ENCODE data around the gene TMEM203. TPM values are rescaled to one million over a fixed set of nuclear protein-coding genes. Genes with fewer than 3 reads are reported as not detected.

TMEM203 gene
- total RNA-seq, 1 experiment from 2014 or later, result 50.6 TPM

GRCh38 chr9:137157618-137158415, 47.6 kb downstream of the TMEM203 start:
- Mint-ChIP-seq H3K4me3 (no peak overlapping the region), H3K27me3 (ENCODE audit: low read depth) (peaks cover 74% of the 10 kb centered on the region), H3K27ac (no peak overlapping the region), H3K4me1 (no peaks in the 10 kb centered on the region), H3K9me3 (no peaks in the 10 kb centered on the region), H3K36me3 (no peaks in the 10 kb centered on the region)
- ChIA-PET POLR2A (interaction anchor here (1.0 kb wide), 1 partner anchor 28 kb away, joined by 7 read pairs; no protein-coding TSS in a partner anchor), CTCF (interaction anchor here (0.8 to 1.8 kb wide), 10 partner anchors 18 to 180 kb away, joined by 3 to 15 read pairs (median 6); partner anchors contain the start of gene NPDC1)
- DNase-seq (ENCODE audit: low spot score), result no peak
- no peak for ATAC-seq
- TF ChIP-seq CTCF (IDR thresholded peaks at IDR 0.05) (no peak), TCF7 (CRISPR knock-in tag; IDR thresholded peaks at IDR 0.05; ENCODE audit: low read depth) (no peak), NFE2L1 (CRISPR knock-in tag; IDR thresholded peaks at IDR 0.05) (no peak), ZNF219 (CRISPR knock-in tag; IDR thresholded peaks at IDR 0.05; ENCODE audit: borderline replicate concordance) (no peak), ZNF671 (CRISPR knock-in tag; IDR thresholded peaks at IDR 0.05) (no peak), SOX15 (CRISPR knock-in tag; IDR thresholded peaks at IDR 0.05) (no peak), STAT6 (CRISPR knock-in tag; conservative IDR thresholded peaks at IDR 0.05; ENCODE audit: low read depth) (no peak), NR2C2 (CRISPR knock-in tag; IDR thresholded peaks at IDR 0.05) (no peak), NR3C1 (CRISPR knock-in tag; conservative IDR thresholded peaks at IDR 0.05; ENCODE audit: low read depth) (no peak)
- TF ChIP-seq, protein P1, sequence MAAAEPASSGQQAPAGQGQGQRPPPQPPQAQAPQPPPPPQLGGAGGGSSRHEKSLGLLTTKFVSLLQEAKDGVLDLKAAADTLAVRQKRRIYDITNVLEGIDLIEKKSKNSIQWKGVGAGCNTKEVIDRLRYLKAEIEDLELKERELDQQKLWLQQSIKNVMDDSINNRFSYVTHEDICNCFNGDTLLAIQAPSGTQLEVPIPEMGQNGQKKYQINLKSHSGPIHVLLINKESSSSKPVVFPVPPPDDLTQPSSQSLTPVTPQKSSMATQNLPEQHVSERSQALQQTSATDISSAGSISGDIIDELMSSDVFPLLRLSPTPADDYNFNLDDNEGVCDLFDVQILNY (CRISPR knock-in tag; IDR thresholded peaks at IDR 0.05), result no peak
- TF ChIP-seq, protein P2, sequence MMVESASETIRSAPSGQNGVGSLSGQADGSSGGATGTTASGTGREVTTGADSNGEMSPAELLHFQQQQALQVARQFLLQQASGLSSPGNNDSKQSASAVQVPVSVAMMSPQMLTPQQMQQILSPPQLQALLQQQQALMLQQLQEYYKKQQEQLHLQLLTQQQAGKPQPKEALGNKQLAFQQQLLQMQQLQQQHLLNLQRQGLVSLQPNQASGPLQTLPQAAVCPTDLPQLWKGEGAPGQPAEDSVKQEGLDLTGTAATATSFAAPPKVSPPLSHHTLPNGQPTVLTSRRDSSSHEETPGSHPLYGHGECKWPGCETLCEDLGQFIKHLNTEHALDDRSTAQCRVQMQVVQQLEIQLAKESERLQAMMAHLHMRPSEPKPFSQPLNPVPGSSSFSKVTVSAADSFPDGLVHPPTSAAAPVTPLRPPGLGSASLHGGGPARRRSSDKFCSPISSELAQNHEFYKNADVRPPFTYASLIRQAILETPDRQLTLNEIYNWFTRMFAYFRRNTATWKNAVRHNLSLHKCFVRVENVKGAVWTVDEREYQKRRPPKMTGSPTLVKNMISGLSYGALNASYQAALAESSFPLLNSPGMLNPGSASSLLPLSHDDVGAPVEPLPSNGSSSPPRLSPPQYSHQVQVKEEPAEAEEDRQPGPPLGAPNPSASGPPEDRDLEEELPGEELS (CRISPR knock-in tag; IDR thresholded peaks at IDR 0.05), result no peak
- TF ChIP-seq, protein P3, sequence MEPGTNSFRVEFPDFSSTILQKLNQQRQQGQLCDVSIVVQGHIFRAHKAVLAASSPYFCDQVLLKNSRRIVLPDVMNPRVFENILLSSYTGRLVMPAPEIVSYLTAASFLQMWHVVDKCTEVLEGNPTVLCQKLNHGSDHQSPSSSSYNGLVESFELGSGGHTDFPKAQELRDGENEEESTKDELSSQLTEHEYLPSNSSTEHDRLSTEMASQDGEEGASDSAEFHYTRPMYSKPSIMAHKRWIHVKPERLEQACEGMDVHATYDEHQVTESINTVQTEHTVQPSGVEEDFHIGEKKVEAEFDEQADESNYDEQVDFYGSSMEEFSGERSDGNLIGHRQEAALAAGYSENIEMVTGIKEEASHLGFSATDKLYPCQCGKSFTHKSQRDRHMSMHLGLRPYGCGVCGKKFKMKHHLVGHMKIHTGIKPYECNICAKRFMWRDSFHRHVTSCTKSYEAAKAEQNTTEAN (CRISPR knock-in tag; IDR thresholded peaks at IDR 0.05), result no peak

DNA sequence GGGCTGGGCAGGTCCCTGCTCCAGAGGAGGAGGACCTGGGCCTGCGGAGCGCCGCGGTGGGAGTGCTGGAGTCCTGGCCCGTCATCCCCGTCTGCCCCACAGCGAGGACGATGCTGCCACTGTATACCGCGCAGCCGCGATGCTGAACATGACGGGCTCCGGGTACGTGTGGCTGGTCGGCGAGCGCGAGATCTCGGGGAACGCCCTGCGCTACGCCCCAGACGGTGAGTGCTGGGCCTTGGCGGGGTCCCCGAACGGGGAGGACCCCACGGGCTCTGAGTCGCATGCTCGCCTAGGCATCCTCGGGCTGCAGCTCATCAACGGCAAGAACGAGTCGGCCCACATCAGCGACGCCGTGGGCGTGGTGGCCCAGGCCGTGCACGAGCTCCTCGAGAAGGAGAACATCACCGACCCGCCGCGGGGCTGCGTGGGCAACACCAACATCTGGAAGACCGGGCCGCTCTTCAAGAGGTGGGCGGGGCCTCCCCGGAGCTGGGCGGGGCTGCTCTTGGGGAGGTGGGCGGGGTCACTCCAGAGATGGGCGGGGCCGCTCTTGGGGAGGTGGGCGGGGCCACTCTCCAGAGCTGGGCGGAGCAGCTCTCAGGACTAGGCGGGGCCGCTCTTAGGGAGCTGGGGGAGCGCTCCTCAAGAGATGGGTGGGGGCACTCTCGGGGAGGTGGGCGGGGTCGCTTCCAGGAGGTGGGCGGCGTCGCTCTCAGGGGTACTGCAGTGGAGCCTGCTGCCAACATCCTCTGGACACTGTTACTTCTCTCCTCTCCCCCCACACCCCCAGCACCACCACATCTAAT, 48.7 kb downstream of the TMEM203 start:
- peak; percentile 72 for ATAC-seq
- DNase-seq (ENCODE audit: low spot score), result peak; percentile 75
- POLR2A ChIA-PET, result interaction anchor here (1.0 kb wide), 1 partner anchor 27 kb away, joined by 7 read pairs; no protein-coding TSS in a partner anchor
- no peaks in the 10 kb centered on the region for H3K4me1 Mint-ChIP-seq
- H3K36me3 Mint-ChIP-seq, result no peaks in the 10 kb centered on the region
- CTCF ChIA-PET, result interaction anchor here (0.6 to 2.2 kb wide), 15 partner anchors 13 to 274 kb away, joined by 3 to 16 read pairs (median 6); partner anchors contain the start of genes LRRC26, NPDC1 and RNF224
- peaks cover 66% of the 10 kb centered on the region for H3K27me3 Mint-ChIP-seq (ENCODE audit: low read depth)
- peak overlapping the region; percentile 64 for H3K4me3 Mint-ChIP-seq
- H3K9me3 Mint-ChIP-seq, result no peaks in the 10 kb centered on the region
- H3K27ac Mint-ChIP-seq, result no peak overlapping the region
- no peak for TF ChIP-seq GRHL2 (CRISPR knock-in tag; IDR thresholded peaks at IDR 0.05; ENCODE audit: insufficient replicate concordance, severe bottlenecking)
- TF ChIP-seq, protein P4, sequence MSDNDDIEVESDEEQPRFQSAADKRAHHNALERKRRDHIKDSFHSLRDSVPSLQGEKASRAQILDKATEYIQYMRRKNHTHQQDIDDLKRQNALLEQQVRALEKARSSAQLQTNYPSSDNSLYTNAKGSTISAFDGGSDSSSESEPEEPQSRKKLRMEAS (CRISPR knock-in tag; IDR thresholded peaks at IDR 0.05), result 0 out of 2 replicates have a peak, but pooled peaks have one; percentile 18
- peak; percentile 49; the same call in 1 of the 2 replicates for TF ChIP-seq SP1 (CRISPR knock-in tag; conservative IDR thresholded peaks at IDR 0.05)
- TF ChIP-seq, protein P5, sequence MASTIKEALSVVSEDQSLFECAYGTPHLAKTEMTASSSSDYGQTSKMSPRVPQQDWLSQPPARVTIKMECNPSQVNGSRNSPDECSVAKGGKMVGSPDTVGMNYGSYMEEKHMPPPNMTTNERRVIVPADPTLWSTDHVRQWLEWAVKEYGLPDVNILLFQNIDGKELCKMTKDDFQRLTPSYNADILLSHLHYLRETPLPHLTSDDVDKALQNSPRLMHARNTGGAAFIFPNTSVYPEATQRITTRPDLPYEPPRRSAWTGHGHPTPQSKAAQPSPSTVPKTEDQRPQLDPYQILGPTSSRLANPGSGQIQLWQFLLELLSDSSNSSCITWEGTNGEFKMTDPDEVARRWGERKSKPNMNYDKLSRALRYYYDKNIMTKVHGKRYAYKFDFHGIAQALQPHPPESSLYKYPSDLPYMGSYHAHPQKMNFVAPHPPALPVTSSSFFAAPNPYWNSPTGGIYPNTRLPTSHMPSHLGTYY (CRISPR knock-in tag; IDR thresholded peaks at IDR 0.05), result no peak
- TF ChIP-seq ZNF263 (CRISPR knock-in tag; IDR thresholded peaks at IDR 0.05; ENCODE audit: low read depth), result peak; percentile 63; the same call in 1 of the 2 replicates

Measured in WTC11 (cell line).